NCI-H2171 (cell line): ENCODE data around the gene SLC38A11.

Experiments
- DNase-seq: peaks from one replicate; lab custom pipeline; 2025; lab: John Stamatoyannopoulos, UW

The SLC38A11 gene

GRCh38 chr2:164913640-164914350 is 41.5 kb downstream of the SLC38A11 start:
- no peak for DNase-seq

GRCh38 chr2:164913011-164913410 is 42.3 kb downstream of the SLC38A11 start:
- DNase-seq, result no peak

GRCh38 chr2:164911832-164912231 is 43.5 kb downstream of the SLC38A11 start:
- no peak for DNase-seq

- DNase-seq, result peak; percentile 79
These were observed 45.0 kb downstream of the SLC38A11 start for GRCh38 chr2:164910101-164910899.

GRCh38 chr2:164906947-164907346 is 48.4 kb downstream of the SLC38A11 start:
- no peak for DNase-seq

GRCh38 chr2:164905307-164905706 is 50.0 kb downstream of the SLC38A11 start:
- no peak for DNase-seq

- peak; percentile 75 for DNase-seq
These were observed 51.4 kb downstream of the SLC38A11 start for GRCh38 chr2:164903951-164904350.

GRCh38 chr2:164903204-164903603 is 52.1 kb downstream of the SLC38A11 start:
- peak; percentile 53 for DNase-seq

GRCh38 chr2:164899121-164899520 is 56.2 kb downstream of the SLC38A11 start:
- DNase-seq, result no peak

- DNase-seq, result no peak
These were observed 56.9 kb downstream of the SLC38A11 start for GRCh38 chr2:164898475-164898874.

- DNase-seq, result no peak
These were observed 57.7 kb downstream of the SLC38A11 start for GRCh38 chr2:164897469-164898260.

GRCh38 chr2:164896634-164897355 is 58.5 kb downstream of the SLC38A11 start:
- peak; percentile 38 for DNase-seq

GRCh38 chr2:164896226-164896625 is 59.1 kb downstream of the SLC38A11 start:
- no peak for DNase-seq

- DNase-seq, result no peak
These were observed 63.9 kb downstream of the SLC38A11 start for GRCh38 chr2:164891460-164891859.

GRCh38 chr2:164890544-164890943 is 64.8 kb downstream of the SLC38A11 start:
- peak; percentile 30 for DNase-seq

GRCh38 chr2:164888592-164888991 is 66.7 kb downstream of the SLC38A11 start:
- DNase-seq, result no peak

GRCh38 chr2:164887434-164888144 is 67.7 kb downstream of the SLC38A11 start:
- DNase-seq, result no peak

GRCh38 chr2:164882276-164882675 is 73.0 kb downstream of the SLC38A11 start:
- no peak for DNase-seq

- DNase-seq, result no peak
These were observed 73.8 kb downstream of the SLC38A11 start for GRCh38 chr2:164881524-164881923.

GRCh38 chr2:164879901-164880535 is 75.3 kb downstream of the SLC38A11 start:
- DNase-seq, result no peak

GRCh38 chr2:164877927-164878326 is 77.4 kb downstream of the SLC38A11 start:
- no peak for DNase-seq
